Epidermal melanocyte (primary cell): ENCODE data around the gene DKK3.

Source experiments
- DNase-seq: peaks from one replicate; pipeline ENCODE4 v3.0.0; 2011; ENCODE audit warnings: low spot score; ENCODE audit not compliant: insufficient read length

The DKK3 gene

GRCh38 chr11:11983427-11983826 is 25.0 kb downstream of the DKK3 start:
- DNase-seq, result no peak

GRCh38 chr11:11982975-11983374 is 25.5 kb downstream of the DKK3 start:
- no peak for DNase-seq

- no peak for DNase-seq
Measured at GRCh38 chr11:11982461-11982860, 26.0 kb downstream of the DKK3 start.

- DNase-seq, result no peak
Measured at GRCh38 chr11:11981840-11982239, 26.6 kb downstream of the DKK3 start.

GRCh38 chr11:11981364-11981763 is 27.1 kb downstream of the DKK3 start:
- DNase-seq, result no peak

- DNase-seq, result no peak
Measured at GRCh38 chr11:11980841-11981308, 27.6 kb downstream of the DKK3 start.

- DNase-seq, result no peak
Measured at GRCh38 chr11:11980200-11980599, 28.2 kb downstream of the DKK3 start.

GRCh38 chr11:11979488-11980117 is 28.8 kb downstream of the DKK3 start:
- no peak for DNase-seq

GRCh38 chr11:11978792-11979487 is 29.5 kb downstream of the DKK3 start:
- DNase-seq, result no peak

- no peak for DNase-seq
Measured at GRCh38 chr11:11978098-11978637, 30.3 kb downstream of the DKK3 start.

GRCh38 chr11:11977206-11977938 is 31.1 kb downstream of the DKK3 start:
- DNase-seq, result peak; percentile 59

- no peak for DNase-seq
Measured at GRCh38 chr11:11976481-11977127, 31.8 kb downstream of the DKK3 start.

- DNase-seq, result no peak
Measured at GRCh38 chr11:11975201-11976092, 33.0 kb downstream of the DKK3 start.

- no peak for DNase-seq
Measured at GRCh38 chr11:11973866-11974265, 34.6 kb downstream of the DKK3 start.

GRCh38 chr11:11973361-11973800 is 35.0 kb downstream of the DKK3 start:
- peak; percentile 42 for DNase-seq

- DNase-seq, result no peak
Measured at GRCh38 chr11:11972730-11973341, 35.6 kb downstream of the DKK3 start.

- no peak for DNase-seq
Measured at GRCh38 chr11:11971906-11972547, 36.4 kb downstream of the DKK3 start.

GRCh38 chr11:11970556-11970955 is 37.9 kb downstream of the DKK3 start:
- no peak for DNase-seq

GRCh38 chr11:11969380-11970215 is 38.8 kb downstream of the DKK3 start:
- DNase-seq, result no peak
